ENCODE results near the gene THPO. TPM values are rescaled to one million over a fixed set of nuclear protein-coding genes. Genes with fewer than 3 reads are reported as not detected.

THPO gene
- total RNA-seq, 1 donor = not detected

DNA sequence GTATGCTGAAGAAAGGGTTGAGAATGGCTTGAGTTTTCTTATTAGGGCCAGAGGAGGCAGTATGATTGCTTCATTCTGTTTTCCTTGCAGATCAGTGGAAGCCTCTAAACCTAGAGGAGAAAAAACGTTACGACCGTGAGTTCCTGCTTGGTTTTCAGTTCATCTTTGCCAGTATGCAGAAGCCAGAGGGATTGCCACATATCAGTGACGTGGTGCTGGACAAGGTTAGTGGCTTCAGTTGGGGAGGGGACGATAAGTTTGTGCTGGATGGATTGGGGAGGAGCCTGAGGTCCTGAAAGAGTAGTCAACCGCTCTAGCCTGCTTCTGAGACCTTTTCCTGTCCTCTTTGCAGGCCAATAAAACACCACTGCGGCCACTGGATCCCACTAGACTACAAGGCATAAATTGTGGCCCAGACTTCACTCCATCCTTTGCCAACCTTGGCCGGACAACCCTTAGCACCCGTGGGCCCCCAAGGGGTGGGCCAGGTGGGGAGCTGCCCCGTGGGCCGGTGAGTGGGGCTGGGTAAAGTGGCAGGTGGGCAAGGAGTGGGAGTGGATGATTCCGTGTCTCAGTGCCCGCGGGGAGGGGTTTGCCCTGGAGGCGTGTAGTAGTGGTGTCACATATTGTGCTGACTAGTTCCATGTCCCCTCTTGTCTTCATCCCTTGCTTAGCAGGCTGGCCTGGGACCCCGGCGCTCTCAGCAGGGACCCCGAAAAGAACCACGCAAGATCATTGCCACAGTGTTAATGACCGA is 55.1 kb downstream of the THPO start:
- Histone ChIP-seq H3K9me3 (ENCODE audit: low read depth, low read length) (no peaks in the 10 kb centered on the region), H3K4me3 (ENCODE audit: low read length) (no peak overlapping the region), H3K4me1 (ENCODE audit: insufficient read depth, low read length) (peaks cover 50% of the 10 kb centered on the region), H3K27me3 (ENCODE audit: insufficient read depth, low read length) (no peaks in the 10 kb centered on the region)

Other genes with a start within 250 kb of the THPO start
- 41.0 TPM for gene EIF2B5, start 242.8 kb downstream of the THPO start, total RNA-seq
- gene DVL3, start 222.8 kb downstream of the THPO start, total RNA-seq = 18.3 TPM
- gene AP2M1, start 203.4 kb downstream of the THPO start, total RNA-seq = 167 TPM
- 39.7 TPM for gene ABCF3, start 192.0 kb downstream of the THPO start, total RNA-seq
- gene VWA5B2, start 148.6 kb downstream of the THPO start, total RNA-seq = under 0.01 TPM
- gene ALG3, start 129.2 kb downstream of the THPO start, total RNA-seq = 14.0 TPM
- 0.52 TPM for gene EEF1AKMT4, start 128.5 kb downstream of the THPO start, total RNA-seq
- not detected for gene CAMK2N2, start 116.7 kb downstream of the THPO start, total RNA-seq
- not detected for gene ECE2, start 102.2 kb downstream of the THPO start, total RNA-seq
- gene PSMD2, start 79.0 kb downstream of the THPO start, total RNA-seq = 119 TPM
- gene EIF4G1, start 63.6 kb downstream of the THPO start, total RNA-seq = 114 TPM
- 5.7 TPM for gene FAM131A, start 40.6 kb downstream of the THPO start, total RNA-seq
- gene CLCN2, start 16.6 kb downstream of the THPO start, total RNA-seq = 0.63 TPM
- 19.0 TPM for gene POLR2H, start 16.5 kb downstream of the THPO start, total RNA-seq
- gene CHRD, start 1.8 kb upstream of the THPO start, total RNA-seq = 0.31 TPM
- gene EPHB3, start 183.6 kb upstream of the THPO start, total RNA-seq = 1.6 TPM